GM12878 (cell line): ENCODE results near the gene BEST1. TPM values are rescaled to one million over a fixed set of nuclear protein-coding genes. Genes with fewer than 3 reads are reported as not detected.

Experiments
- ATAC-seq: fragments of 200-7000 bp; cut with Tn5 transposase; 3 replicates; pipeline ENCODE4 v1.9.1; 2020; ENCODE audit warnings: mild to moderate bottlenecking, moderate library complexity
- BruUV-seq: library from RNA; stranded (reverse); fragments of 400-500 nt; replicated peaks from 2 replicates; lab custom pipeline; 2021; lab: Mats Ljungman, UMichigan
- CTCF ChIA-PET: fragments of 300-600 bp; sonication (Branson Sonifier 250); formaldehyde crosslinking; extraction: SDS; loops from one replicate; lab custom pipeline; 2021; ENCODE audit warnings: inconsistent platforms; lab: Yijun Ruan, JAX
- POLR2A ChIA-PET: fragments of 350-600 bp; formaldehyde crosslinking; extraction: SDS; loops from one replicate; lab custom pipeline; 2021; ENCODE audit warnings: inconsistent platforms; lab: Charles Lee
- RAD21 ChIA-PET: fragments of 300-600 bp; sonication (Branson Sonifier 250); formaldehyde crosslinking; loops from one replicate; lab custom pipeline; 2023; ENCODE audit warnings: antibody characterized with exemption; ENCODE audit not compliant: unreplicated experiment; lab: Charles Lee
- SMC1A ChIA-PET: fragments of 300-600 bp; sonication (Branson Sonifier 250); formaldehyde crosslinking; loops from one replicate; lab custom pipeline; 2023; ENCODE audit not compliant: unreplicated experiment, uncharacterized antibody; lab: Charles Lee
- DNase-seq: peaks from one replicate; pipeline ENCODE4 v3.0.0-alpha.2; 2011; ENCODE audit warnings: low read depth, low spot score
- FAIRE-seq: peaks from 3 replicates; lab custom pipeline; 2011; peaks lifted over from hg19 to GRCh38; lab: Jason Lieb, UNC
- H2AFZ ChIP-seq: 2 replicates; pipeline ENCODE4 v1.6.0; 2011; ENCODE audit warnings: low read depth, low read length, control low read depth; ENCODE audit not compliant: control insufficient read depth
- H3K27ac ChIP-seq: 2 replicates; pipeline ENCODE4 v1.5.1; 2011; ENCODE audit warnings: control low read depth; ENCODE audit not compliant: control insufficient read depth, insufficient read depth
- H3K27me3 ChIP-seq, 2 experiments: replicated peaks in 1 of 2; 2 replicates each; pipeline versions ENCODE4 v1.6.0 to v1.6.1; 2011; ENCODE audit warnings: low read length in 1 of 2; ENCODE audit not compliant: control insufficient read depth in 2 of 2, insufficient read depth in 2 of 2
- H3K36me3 ChIP-seq, 2 experiments: 2 replicates each; pipeline ENCODE4 v1.5.1; 2011; ENCODE audit warnings: low read length in 1 of 2; ENCODE audit not compliant: control insufficient read depth in 2 of 2, insufficient read depth in 2 of 2
- H3K4me1 ChIP-seq: 2 replicates; pipeline ENCODE4 v1.6.1; 2011; ENCODE audit warnings: mild to moderate bottlenecking, low read length, moderate library complexity, mixed read lengths; ENCODE audit not compliant: control insufficient read depth, insufficient read depth
- H3K4me2 ChIP-seq: 2 replicates; pipeline ENCODE4 v1.6.0; 2011; ENCODE audit warnings: control low read depth; ENCODE audit not compliant: control insufficient read depth, insufficient read depth
- H3K4me3 ChIP-seq: fragments of 200-600 bp; sonication (generic); 2 replicates; pipeline ENCODE4 v1.5.1; 2016
- H3K79me2 ChIP-seq: 2 replicates; pipeline ENCODE4 v1.6.0; 2011; ENCODE audit warnings: low read length; ENCODE audit not compliant: control insufficient read depth, insufficient read depth
- H3K9ac ChIP-seq: 2 replicates; pipeline ENCODE4 v1.8.0; 2011; ENCODE audit warnings: low read length, control low read depth, mixed read lengths; ENCODE audit not compliant: control insufficient read depth, insufficient read depth
- H3K9me3 ChIP-seq: replicated peaks from 3 replicates; pipeline ENCODE4 v1.5.1; 2011; ENCODE audit warnings: mild to moderate bottlenecking, low read length; ENCODE audit not compliant: control insufficient read depth, insufficient read depth
- H4K20me1 ChIP-seq: 2 replicates; pipeline ENCODE4 v1.6.0; 2011; ENCODE audit not compliant: control insufficient read depth, insufficient read depth
- CREM ChIP-seq: IDR thresholded peaks from 2 replicates; pipeline ENCODE4 v1.6.1; 2014; ENCODE audit warnings: antibody characterized with exemption, low read depth
- HDGF ChIP-seq: fragments of 450-650 bp; IDR thresholded peaks from 2 replicates; pipeline ENCODE4 v1.6.1; 2016; ENCODE audit warnings: antibody characterized with exemption
- MTA2 ChIP-seq: fragments of 450-650 bp; IDR thresholded peaks from 2 replicates; pipeline ENCODE4 v1.6.1; 2016; ENCODE audit warnings: low read depth, mild to moderate bottlenecking, moderate library complexity
- SUZ12 ChIP-seq: fragments of 200-600 bp; sonication (generic); IDR thresholded peaks from one replicate; pipeline ENCODE4 v1.6.1; 2018; ENCODE audit warnings: antibody characterized with exemption, mild to moderate bottlenecking; ENCODE audit not compliant: unreplicated experiment
- ZNF687 ChIP-seq: fragments of 450-650 bp; IDR thresholded peaks from 2 replicates; pipeline ENCODE4 v1.6.1; 2017; ENCODE audit warnings: mild to moderate bottlenecking, moderate library complexity
- WGBS: methylation state at CpG from one replicate; pipeline ENCODE4 v1.1.6; 2016; ENCODE audit warnings: low lambda C conversion rate; ENCODE audit not compliant: insufficient replicate concordance, insufficient coverage; ENCODE audit errors: missing lambda C conversion rate; 5-methylcytosine and 5-hydroxymethylcytosine counted together
- in situ Hi-C: fragments of 300-500 bp; cut with MboI; formaldehyde crosslinking; loops from 9 replicates; pipeline ENCODE4 v1.14.3; 2018; ENCODE audit warnings: mixed read lengths
- intact Hi-C: fragments of 100-400 bp; cut with micrococcal nuclease; formaldehyde crosslinking; loops from one replicate; pipeline ENCODE4 v1.14.2; 2022; ENCODE audit not compliant: unreplicated experiment
- polyA plus RNA-seq, 11 experiments: library from polyadenylated mRNA; depleted of rRNA in 4 of 11; unstranded in 6 of 11; stranded (reverse) in 5 of 11; fragments of >200 nt; fragmentation: Nextera tagmentation in 4 of 11; fragmentation: Illumina TruSeq in 1 of 11; extraction: Ambion mirVana in 4 of 11; extraction: Trizol in 1 of 11; gene quantifications; 1 replicate in 1 of 11; 2 replicates in 10 of 11; pipeline versions ENCODE4 v1.2.1 to v1.2.3, GENCODE V29; 2011 to 2016; ENCODE audit warnings: inconsistent platforms in 2 of 11, missing spikeins in 2 of 11, low read depth in 1 of 11
- total RNA-seq, 4 experiments: library from RNA; depleted of rRNA in 3 of 4; stranded (reverse); fragments of >200 nt in 3 of 4; fragmentation: Illumina TruSeq in 1 of 4; extraction: Trizol in 1 of 4; gene quantifications; 2 replicates each; pipeline versions ENCODE4 v1.2.1 to v1.2.3, GENCODE V29; 2013 to 2021
- TF ChIP-seq, protein P1 (sequence below): fragments of 450-650 bp; IDR thresholded peaks from 2 replicates; pipeline ENCODE4 v1.6.1; 2016; ENCODE audit warnings: mild to moderate bottlenecking
- TF ChIP-seq, protein P2 (sequence below): fragments of 450-650 bp; IDR thresholded peaks from 2 replicates; pipeline ENCODE4 v1.6.1; 2018; ENCODE audit warnings: borderline replicate concordance, mild to moderate bottlenecking; ENCODE audit not compliant: partially characterized antibody
- TF ChIP-seq, protein P3 (sequence below): fragments of 450-650 bp; formaldehyde crosslinking; IDR thresholded peaks from 2 replicates; pipeline ENCODE4 v1.5.0; 2022; ENCODE audit warnings: mild to moderate bottlenecking, missing genetic modification characterization

Gene BEST1
- total and polyA plus RNA-seq, 10 of the 15 experiments (the other 5 are each of a cell fraction or from before 2014, with no cell fraction given), result 0.03 to 3.4 (median 0.15) TPM; not detected in 1

GRCh38 chr11:61925736-61926135 lies 24.4 kb upstream of the BEST1 start:
- Histone ChIP-seq H4K20me1 (no peaks in the 10 kb centered on the region; the same call in 1 of the 2 replicates), H3K9ac (no peak overlapping the region), H3K79me2 (no peaks in the 10 kb centered on the region), H3K4me3 (no peak overlapping the region), H2AFZ (no peak overlapping the region), H3K4me2 (no peak overlapping the region), H3K4me1 (no peaks in the 10 kb centered on the region), H3K36me3 (no peaks in the 10 kb centered on the region), H3K9me3 (no peaks in the 10 kb centered on the region), H3K27me3 (no peaks in the 10 kb centered on the region; a peak in 1 of 4 replicates), H3K27ac (no peak overlapping the region)
- TF ChIP-seq ZNF687 (no peak), MTA2 (no peak), CREM (no peak), SUZ12 (no peak), HDGF (no peak)
- TF ChIP-seq, protein P1, sequence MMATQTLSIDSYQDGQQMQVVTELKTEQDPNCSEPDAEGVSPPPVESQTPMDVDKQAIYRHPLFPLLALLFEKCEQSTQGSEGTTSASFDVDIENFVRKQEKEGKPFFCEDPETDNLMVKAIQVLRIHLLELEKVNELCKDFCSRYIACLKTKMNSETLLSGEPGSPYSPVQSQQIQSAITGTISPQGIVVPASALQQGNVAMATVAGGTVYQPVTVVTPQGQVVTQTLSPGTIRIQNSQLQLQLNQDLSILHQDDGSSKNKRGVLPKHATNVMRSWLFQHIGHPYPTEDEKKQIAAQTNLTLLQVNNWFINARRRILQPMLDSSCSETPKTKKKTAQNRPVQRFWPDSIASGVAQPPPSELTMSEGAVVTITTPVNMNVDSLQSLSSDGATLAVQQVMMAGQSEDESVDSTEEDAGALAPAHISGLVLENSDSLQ, result no peak
- TF ChIP-seq, protein P2, sequence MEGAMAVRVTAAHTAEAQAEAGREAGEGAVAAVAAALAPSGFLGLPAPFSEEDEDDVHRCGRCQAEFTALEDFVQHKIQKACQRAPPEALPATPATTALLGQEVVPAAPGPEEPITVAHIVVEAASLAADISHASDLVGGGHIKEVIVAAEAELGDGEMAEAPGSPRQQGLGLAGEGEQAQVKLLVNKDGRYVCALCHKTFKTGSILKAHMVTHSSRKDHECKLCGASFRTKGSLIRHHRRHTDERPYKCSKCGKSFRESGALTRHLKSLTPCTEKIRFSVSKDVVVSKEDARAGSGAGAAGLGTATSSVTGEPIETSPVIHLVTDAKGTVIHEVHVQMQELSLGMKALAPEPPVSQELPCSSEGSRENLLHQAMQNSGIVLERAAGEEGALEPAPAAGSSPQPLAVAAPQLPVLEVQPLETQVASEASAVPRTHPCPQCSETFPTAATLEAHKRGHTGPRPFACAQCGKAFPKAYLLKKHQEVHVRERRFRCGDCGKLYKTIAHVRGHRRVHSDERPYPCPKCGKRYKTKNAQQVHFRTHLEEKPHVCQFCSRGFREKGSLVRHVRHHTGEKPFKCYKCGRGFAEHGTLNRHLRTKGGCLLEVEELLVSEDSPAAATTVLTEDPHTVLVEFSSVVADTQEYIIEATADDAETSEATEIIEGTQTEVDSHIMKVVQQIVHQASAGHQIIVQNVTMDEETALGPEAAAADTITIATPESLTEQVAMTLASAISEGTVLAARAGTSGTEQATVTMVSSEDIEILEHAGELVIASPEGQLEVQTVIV, result no peak
- TF ChIP-seq, protein P3, sequence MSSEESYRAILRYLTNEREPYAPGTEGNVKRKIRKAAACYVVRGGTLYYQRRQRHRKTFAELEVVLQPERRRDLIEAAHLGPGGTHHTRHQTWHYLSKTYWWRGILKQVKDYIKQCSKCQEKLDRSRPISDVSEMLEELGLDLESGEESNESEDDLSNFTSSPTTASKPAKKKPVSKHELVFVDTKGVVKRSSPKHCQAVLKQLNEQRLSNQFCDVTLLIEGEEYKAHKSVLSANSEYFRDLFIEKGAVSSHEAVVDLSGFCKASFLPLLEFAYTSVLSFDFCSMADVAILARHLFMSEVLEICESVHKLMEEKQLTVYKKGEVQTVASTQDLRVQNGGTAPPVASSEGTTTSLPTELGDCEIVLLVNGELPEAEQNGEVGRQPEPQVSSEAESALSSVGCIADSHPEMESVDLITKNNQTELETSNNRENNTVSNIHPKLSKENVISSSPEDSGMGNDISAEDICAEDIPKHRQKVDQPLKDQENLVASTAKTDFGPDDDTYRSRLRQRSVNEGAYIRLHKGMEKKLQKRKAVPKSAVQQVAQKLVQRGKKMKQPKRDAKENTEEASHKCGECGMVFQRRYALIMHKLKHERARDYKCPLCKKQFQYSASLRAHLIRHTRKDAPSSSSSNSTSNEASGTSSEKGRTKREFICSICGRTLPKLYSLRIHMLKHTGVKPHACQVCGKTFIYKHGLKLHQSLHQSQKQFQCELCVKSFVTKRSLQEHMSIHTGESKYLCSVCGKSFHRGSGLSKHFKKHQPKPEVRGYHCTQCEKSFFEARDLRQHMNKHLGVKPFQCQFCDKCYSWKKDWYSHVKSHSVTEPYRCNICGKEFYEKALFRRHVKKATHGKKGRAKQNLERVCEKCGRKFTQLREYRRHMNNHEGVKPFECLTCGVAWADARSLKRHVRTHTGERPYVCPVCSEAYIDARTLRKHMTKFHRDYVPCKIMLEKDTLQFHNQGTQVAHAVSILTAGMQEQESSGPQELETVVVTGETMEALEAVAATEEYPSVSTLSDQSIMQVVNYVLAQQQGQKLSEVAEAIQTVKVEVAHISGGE (CRISPR knock-in tag), result no peak
- no peak for FAIRE-seq
- in situ Hi-C loops, result no loop called here
- SMC1A ChIA-PET, result no interaction called here
- CTCF ChIA-PET, result interaction anchor here (1.2 to 2.2 kb wide), 3 partner anchors 9 to 156 kb away, joined by 3 to 8 read pairs (median 6); no protein-coding TSS in a partner anchor
- POLR2A ChIA-PET, result no interaction called here
- intact Hi-C loops, result no loop called here
- RAD21 ChIA-PET, result interaction anchor here (1.2 kb wide), 1 partner anchor 142 kb away, joined by 3 read pairs; no protein-coding TSS in a partner anchor
- DNase-seq, result no peak
- no peak for ATAC-seq
- 50% methylated on average over 2 of the region's 2 CpGs for WGBS
- BruUV-seq, result no TSS peak
